Epidermal melanocyte (primary cell): ENCODE data around the gene MYRF.

Experiments
- DNase-seq: peaks from one replicate; pipeline ENCODE4 v3.0.0; 2011; ENCODE audit warnings: low spot score; ENCODE audit not compliant: insufficient read length

The MYRF gene

GRCh38 chr11:61738776-61739175 lies 13.7 kb upstream of the MYRF start:
- no peak for DNase-seq

DNA sequence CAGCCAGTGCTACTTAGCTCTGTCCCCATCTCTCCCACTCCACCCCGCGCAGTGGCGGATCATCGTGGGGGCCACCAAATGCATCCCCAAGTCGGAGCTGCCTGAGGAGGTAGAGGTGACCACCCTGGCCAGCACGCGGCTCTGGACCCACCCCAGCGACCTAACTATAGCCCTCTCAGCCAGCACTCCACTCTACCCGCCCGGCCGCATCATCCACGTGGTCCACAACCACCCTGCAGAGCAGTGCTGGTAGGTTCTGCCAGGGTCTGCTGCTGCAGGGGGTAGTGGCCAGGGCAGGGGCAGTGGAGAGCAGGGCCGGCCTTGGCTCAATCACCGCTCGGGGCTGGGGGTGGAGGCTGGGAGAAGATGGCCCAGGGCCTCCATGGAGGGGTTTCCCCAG lies 13.0 kb upstream of the MYRF start:
- no peak for DNase-seq

DNA sequence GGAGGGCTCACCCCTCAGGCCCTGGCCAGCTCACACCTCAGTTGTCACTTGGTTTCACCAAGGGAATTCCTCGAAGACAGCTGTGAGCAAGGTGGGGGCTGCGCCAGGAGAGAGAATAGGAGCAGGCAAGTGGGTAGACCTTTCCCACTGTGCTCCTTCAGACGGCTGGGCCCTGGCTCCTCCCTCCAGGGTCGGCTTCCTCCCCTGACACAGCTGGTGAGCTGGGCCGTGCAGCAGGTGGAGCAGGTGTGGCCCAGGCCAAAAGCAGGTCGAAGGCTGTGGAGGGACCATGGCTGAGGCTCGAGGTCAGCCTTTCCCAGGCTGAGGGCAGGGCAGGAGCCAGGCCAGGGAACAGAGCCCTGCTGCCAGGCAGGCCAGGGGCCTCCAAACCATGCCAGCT lies 12.5 kb upstream of the MYRF start:
- DNase-seq: no peak

DNA sequence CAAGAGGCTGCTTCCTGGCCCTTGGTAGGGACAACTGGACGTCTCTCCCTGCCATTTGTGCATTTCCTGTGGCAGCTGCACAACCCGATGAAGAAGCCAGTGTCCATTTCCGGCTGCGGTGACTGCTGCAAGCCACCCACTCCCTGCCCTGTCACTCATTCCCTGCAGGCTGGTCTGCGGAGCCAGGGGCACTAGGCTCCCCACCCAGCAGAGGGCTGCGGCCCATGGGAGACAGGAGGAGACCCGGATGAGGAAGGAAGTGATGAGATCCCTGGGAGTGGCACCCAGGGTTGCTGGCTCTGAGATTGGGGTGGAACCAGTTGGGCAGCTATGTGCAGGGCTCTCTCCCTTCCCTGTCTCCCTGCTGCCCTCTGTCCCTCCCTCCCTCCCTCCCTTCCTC lies 10.0 kb upstream of the MYRF start:
- no peak for DNase-seq

GRCh38 chr11:61743486-61744095 lies 8.8 kb upstream of the MYRF start:
- no peak for DNase-seq

GRCh38 chr11:61744181-61744580 lies 8.3 kb upstream of the MYRF start:
- no peak for DNase-seq

GRCh38 chr11:61744609-61745156 lies 7.8 kb upstream of the MYRF start:
- DNase-seq: no peak

DNA sequence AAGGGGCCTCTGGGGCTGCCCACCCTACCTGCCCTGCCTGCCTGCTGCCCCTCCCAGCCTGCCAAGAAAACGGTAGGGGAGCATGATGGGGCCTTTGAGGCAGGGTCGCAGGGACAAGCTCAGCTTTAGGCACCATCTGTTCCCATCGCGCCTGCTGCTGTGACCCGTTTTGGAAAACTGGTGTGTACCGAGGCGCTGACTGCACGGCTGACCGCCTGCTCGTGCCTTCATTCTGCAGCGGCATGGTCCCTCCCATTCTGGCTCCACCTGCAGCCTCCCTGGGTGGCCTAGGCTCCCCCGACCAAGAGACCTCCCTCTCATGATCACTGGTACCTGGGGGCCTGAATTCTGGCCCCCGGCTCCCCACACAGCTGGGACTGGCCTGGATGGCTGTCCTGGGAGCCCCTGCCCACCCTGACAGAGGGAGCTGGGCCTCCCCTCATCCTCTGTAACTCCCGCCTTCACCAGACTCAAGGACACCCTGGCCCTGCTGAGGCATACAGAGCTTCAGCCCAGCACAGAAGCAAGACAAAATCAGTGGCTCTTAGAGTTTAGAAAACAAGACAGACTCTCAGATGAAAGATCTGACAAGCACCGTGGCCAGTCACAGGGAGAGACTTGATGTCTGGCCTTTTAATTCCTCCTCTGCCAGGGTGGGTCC lies 6.5 kb upstream of the MYRF start:
- DNase-seq: no peak

DNA sequence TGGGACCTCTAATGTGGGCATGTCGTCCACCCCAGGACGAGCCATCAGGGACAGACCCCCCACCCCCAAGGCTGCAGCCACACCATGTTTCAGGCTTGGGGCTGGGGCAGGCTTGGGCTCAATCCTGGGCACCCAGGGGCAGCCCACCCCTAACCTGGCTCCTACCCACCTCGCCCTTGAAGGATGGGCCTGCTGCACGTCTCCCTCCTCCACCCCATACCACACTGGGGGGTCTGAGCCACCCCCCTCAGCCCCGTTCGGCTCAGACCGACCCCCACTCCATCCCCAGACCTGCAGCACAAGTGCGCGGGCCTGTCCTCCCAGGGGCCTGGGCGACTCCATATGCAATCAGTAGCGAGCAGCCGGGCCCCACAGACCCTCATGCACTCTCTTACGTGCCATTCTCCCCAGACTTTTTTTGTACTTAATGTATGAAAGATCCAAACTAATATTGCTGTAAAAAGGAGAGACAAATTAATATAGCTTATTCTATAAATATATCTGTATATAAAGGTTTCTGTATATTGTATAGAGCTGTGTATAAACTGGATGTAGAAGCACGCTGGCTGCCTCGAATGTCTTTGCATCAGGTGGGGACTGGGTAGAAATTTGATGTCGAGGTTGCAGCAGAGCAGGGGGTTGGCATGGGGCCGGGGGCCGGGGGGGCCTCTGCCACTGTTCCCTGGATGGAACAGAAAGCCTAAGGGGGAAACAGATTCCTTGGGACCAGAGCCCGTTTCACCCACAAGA lies 5.8 kb upstream of the MYRF start:
- no peak for DNase-seq

DNA sequence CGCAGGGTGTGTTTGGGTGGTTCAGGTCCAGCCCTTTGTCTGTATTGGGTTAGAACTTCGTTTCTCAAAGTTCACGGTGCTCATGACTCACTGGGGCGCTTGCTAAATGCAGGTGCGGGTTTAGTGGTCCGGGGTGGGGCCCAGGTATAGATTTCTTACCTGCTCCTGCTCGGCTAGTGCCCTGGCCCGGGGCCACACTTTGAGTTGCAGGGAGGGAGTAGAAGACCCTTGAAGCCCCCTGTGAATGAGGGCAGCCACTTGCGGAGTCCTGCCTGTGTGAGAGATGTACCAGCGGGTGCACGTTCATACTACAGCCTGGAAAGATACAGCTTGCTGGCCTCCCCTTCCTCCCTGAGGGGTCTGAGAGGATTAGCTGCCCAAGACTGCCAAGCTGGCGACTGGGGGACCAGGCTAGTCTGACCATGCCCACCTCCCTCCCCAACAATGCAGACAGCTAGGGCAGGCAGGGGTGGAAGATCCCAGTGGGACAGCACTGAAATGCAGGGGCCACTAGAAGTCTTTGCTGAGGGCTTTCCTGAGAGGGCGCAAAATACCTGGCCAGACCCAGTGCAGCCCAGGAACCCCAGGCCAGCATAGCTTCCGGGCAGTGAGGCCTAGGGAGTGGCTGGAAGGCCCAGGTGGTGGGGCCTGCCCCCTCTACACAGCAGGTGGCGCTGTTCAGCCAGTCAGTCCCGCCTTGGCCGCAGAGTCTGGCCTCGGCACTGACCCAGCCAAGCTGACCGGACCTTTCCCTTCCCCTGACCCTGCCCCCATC lies 5.1 kb upstream of the MYRF start:
- DNase-seq: peak; percentile 58

GRCh38 chr11:61747967-61748285 lies 4.5 kb upstream of the MYRF start:
- no peak for DNase-seq

- DNase-seq: peak; percentile 64
Observed at GRCh38 chr11:61749591-61750217, 2.7 kb upstream of the MYRF start.

GRCh38 chr11:61750631-61751273 lies 1.7 kb upstream of the MYRF start:
- no peak for DNase-seq

GRCh38 chr11:61751384-61751783 lies 1.1 kb upstream of the MYRF start:
- DNase-seq: no peak

DNA sequence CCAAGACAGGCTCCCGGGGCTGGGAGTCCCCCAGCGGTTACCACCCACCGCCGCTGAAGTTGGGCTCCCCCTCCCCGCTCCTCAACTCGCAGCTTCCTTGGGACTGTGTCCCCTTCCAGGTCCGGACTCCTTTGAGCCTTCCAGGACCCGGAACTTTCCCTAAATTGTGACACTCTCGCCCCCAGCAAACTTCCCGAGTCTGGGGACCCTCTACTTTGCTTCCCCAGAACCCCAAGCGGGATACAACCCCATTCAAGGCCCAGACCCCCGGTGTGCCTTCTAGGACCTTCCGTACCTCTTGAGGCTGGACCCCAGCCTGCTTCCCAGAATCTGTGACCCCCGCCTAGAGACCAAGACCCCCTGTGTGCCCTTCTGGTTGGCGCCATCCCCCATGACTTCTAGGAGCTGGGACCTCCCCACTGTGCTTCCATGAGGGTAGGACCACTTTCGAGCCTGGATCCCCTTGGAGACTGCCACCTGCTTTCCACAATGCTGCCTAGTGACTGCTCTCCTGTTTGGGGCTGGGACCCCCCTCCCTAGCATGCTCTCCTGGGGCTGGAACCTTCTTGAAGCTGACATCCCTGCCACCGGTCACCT lies 587 bp downstream of the MYRF start:
- DNase-seq: no peak

DNA sequence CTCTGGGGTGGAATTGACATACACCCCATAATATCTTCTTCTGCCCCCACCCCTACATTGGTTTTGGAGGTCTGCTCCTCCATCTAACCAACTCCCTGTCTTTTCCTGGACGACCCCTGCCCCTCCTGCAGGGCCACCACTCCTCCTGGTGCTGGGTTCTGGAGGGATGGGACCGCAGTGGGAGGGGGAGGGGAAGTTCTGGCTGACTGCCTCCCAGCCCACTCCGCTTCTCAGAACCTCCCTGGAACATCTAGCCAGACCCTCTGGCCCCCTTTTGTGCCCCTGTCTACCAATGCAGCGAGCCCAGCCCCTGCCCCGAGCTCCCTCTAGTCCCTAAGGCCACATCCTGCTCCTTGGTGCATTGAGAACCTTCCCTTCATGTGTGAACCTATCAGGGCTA lies 1.2 kb downstream of the MYRF start:
- DNase-seq: no peak

- no peak for DNase-seq
Observed at GRCh38 chr11:61754534-61755482, 2.4 kb downstream of the MYRF start.

DNA sequence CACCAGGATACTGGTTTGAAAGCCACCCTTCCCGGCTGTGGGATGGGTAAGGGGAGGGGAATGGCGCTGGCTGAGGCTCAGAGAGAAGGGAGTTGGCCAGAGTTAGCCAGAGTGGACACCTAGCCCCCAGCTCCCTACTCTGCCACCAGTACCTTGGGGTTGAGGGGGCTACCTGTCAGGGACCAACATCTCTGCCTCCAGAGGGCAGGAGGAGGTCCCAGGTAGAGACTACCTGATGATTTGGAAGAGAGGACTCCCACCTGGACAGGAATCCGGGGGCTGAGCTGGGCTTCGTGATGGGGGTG lies 3.7 kb downstream of the MYRF start:
- no peak for DNase-seq

DNA sequence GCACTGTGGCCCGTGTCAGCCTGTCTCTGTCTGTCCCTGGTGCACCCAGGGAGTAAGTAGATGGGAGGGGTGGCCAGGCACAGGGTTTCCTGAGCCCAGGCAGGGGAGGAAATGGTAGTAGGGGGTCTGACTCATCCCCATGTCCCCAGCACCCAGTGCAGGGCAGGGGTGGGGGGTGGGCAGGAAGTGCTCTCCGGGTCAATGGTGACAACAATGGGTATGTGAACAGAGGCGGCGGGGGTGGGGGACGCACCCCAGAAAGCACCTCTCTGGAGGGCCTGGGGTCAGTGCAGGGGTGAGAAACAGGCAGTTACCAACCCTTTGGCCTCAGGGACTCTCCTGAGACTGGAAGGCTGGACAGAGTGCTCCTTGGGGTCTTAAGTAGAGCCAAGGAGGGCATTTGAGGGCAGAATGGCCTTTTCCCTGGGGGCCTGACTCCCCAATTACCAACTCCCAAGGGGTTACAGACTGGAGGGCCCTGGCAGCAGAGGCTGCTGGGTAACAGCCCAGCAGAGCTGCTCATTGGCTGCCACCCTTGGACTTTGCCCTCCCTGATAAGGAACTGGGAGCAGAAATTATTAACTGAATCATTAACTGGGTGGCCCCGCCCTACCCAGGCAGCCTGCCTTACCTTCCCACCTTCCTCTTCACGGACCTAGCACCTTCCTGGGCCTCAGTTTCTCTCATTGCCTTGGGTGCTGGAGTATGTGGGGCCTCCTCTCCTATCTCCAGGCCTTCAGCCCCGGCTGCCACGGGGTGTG lies 4.2 kb downstream of the MYRF start:
- DNase-seq: no peak
